Ascending aorta (tissue), 2 donors: Measurements from ENCODE around the gene ABCC3. TPM values are rescaled to one million over a fixed set of nuclear protein-coding genes. Genes with fewer than 3 reads are reported as not detected.

Experiments
- DNase-seq, 2 donors: peaks; one replicate each; pipeline ENCODE4 v3.0.0-alpha.2; 2019; ENCODE audit warnings: low spot score in 2 of 2
- H3K27ac ChIP-seq, 2 donors: fragments of 200-600 bp; sonication (generic); one replicate each; pipeline ENCODE4 v1.5.1; 2016 to 2017; ENCODE audit warnings: mild to moderate bottlenecking in 1 of 2
- H3K27me3 ChIP-seq: fragments of 200-600 bp; sonication (generic); one replicate; pipeline ENCODE4 v1.5.1; 2017
- H3K36me3 ChIP-seq, 2 donors: fragments of 200-600 bp; sonication (generic); one replicate each; pipeline ENCODE4 v1.5.1; 2016
- H3K4me1 ChIP-seq, 2 donors: fragments of 200-600 bp; sonication (generic); one replicate each; pipeline ENCODE4 v1.5.1; 2016 to 2017; ENCODE audit warnings: mild to moderate bottlenecking in 1 of 2
- H3K4me3 ChIP-seq, 2 donors: fragments of 200-600 bp; sonication (generic); one replicate each; pipeline ENCODE4 v1.5.1; 2016 to 2017; ENCODE audit warnings: mild to moderate bottlenecking in 1 of 2
- H3K9me3 ChIP-seq, 2 donors: fragments of 200-600 bp; sonication (generic); one replicate each; pipeline ENCODE4 v1.5.1; 2016
- intact Hi-C: fragments of 100-400 bp; cut with DNase I; formaldehyde crosslinking; loops from one replicate; pipeline ENCODE4 v1.15.1; 2023
- total RNA-seq: library from RNA; depleted of rRNA; stranded (reverse); fragments of >200 nt; gene quantifications from one replicate; pipeline ENCODE4 v1.1.0, GENCODE V29; 2016
- TF ChIP-seq, protein P1 (sequence below), 3 experiments: fragments of 200-600 bp in 2 of 3; fragments of 450-650 bp in 1 of 3; sonication (generic) in 2 of 3; IDR thresholded peaks; one replicate each; pipeline ENCODE4 v1.5.1; 2016 to 2019; ENCODE audit warnings: antibody characterized with exemption in 3 of 3, mild to moderate bottlenecking in 1 of 3, moderate library complexity in 1 of 3

ABCC3 gene
- total RNA-seq, 1 donor from 2014 or later: 30.2 TPM

DNA sequence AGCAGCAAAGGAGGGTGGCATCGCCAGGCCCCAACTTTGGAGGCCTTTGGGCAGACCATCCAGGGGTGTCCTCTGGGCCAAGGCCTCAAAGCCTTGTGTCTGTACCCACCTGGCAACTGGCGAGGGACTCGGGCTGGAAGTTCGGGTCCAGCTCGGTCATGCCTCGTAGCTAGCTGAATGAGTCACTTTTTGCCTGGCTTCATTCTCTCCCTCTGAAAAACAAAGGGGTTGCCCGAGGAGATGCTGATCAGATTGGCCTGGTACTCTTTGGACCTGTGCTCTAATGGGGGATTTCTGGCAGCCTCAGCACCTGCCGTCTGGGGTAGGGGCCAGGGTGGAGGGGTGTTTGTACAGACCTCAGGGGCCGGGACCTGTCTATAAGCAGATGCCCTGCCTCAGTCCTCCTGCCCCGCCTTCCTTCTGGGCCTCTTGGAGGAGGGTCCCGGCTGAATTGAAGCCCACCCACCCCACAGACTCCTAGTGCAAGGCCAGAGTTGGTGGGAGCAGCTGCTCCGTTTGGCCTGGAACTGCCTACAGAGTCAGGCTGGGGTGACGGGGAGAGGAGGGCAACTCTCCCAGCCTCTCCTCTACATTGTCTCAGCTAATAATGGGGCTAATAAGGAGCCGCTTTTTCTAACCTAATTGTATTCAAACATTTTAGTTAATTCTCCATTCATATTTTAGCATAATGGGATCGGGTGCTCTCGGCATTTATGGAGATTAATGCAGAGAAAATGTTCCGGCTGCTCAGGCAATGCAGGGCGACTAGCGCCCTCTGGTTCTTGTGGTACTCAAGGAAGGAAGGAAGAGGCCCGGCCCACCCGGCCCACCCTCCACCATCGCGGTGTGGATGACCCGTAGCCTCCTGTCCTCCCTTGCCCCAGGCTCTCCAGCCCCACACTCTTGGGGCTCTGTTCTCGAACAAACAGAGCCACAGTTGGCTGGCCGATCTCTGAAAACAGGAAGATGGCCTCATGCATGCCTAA, 21.4 kb upstream of the ABCC3 start:
- Histone ChIP-seq H3K27me3 (no peaks in the 10 kb centered on the region), H3K4me3 (no peak overlapping the region), H3K27ac (no peak overlapping the region), H3K36me3 (no peaks in the 10 kb centered on the region), H3K9me3 (no peaks in the 10 kb centered on the region), H3K4me1 (no peaks in the 10 kb centered on the region)
- intact Hi-C loops: no loop called here
- TF ChIP-seq, protein P1, sequence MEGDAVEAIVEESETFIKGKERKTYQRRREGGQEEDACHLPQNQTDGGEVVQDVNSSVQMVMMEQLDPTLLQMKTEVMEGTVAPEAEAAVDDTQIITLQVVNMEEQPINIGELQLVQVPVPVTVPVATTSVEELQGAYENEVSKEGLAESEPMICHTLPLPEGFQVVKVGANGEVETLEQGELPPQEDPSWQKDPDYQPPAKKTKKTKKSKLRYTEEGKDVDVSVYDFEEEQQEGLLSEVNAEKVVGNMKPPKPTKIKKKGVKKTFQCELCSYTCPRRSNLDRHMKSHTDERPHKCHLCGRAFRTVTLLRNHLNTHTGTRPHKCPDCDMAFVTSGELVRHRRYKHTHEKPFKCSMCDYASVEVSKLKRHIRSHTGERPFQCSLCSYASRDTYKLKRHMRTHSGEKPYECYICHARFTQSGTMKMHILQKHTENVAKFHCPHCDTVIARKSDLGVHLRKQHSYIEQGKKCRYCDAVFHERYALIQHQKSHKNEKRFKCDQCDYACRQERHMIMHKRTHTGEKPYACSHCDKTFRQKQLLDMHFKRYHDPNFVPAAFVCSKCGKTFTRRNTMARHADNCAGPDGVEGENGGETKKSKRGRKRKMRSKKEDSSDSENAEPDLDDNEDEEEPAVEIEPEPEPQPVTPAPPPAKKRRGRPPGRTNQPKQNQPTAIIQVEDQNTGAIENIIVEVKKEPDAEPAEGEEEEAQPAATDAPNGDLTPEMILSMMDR (IDR thresholded peaks at IDR 0.05): no peak
- DNase-seq: no peak

- Histone ChIP-seq H3K4me1 (no peaks in the 10 kb centered on the region), H3K4me3 (no peak overlapping the region), H3K9me3 (no peaks in the 10 kb centered on the region), H3K36me3 (no peaks in the 10 kb centered on the region), H3K27ac (no peak overlapping the region), H3K27me3 (no peaks in the 10 kb centered on the region)
- TF ChIP-seq, protein P1 (IDR thresholded peaks at IDR 0.05): no peak
- no peak for DNase-seq
- intact Hi-C loops: no loop called here
Measured at GRCh38 chr17:50614471-50615051, 20.1 kb upstream of the ABCC3 start.

- no peak overlapping the region for H3K4me3 ChIP-seq
- TF ChIP-seq, protein P1 (IDR thresholded peaks at IDR 0.05): no peak
- H3K27ac ChIP-seq: no peak overlapping the region
- no peaks in the 10 kb centered on the region for H3K9me3 ChIP-seq
- H3K27me3 ChIP-seq: no peaks in the 10 kb centered on the region
- no peaks in the 10 kb centered on the region for H3K36me3 ChIP-seq
- DNase-seq: no peak
- no peaks in the 10 kb centered on the region for H3K4me1 ChIP-seq
- intact Hi-C loops: no loop called here
Measured at GRCh38 chr17:50615828-50616227, 18.9 kb upstream of the ABCC3 start.

GRCh38 chr17:50618300-50618699, 16.4 kb upstream of the ABCC3 start:
- intact Hi-C loops: no loop called here

DNA sequence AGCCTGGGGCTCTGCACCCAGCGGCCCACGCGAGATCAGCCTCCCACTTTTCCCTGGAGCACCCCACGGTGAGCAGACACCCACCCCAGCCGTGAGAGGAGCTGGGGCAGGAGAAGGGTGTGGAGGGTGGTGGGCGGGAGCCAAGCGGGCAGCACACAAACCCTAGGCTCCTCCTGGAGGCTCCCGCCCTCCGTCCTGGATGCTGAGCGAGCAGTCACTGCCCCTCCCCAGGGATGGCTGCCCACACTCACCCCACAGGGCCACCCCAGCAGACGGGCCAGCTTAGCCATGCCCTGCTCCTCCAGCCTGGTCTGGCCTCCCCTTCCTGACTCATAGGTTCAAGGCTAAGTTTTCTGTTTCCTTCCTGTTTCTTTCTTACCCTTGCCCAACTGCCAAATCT, 15.7 kb upstream of the ABCC3 start:
- TF ChIP-seq, protein P1 (IDR thresholded peaks at IDR 0.05): no peak
- no peak overlapping the region for H3K27ac ChIP-seq
- no peaks in the 10 kb centered on the region for H3K4me1 ChIP-seq
- no peaks in the 10 kb centered on the region for H3K36me3 ChIP-seq
- intact Hi-C loops: no loop called here
- H3K9me3 ChIP-seq: no peaks in the 10 kb centered on the region
- no peak overlapping the region for H3K4me3 ChIP-seq
- no peaks in the 10 kb centered on the region for H3K27me3 ChIP-seq
- no peak for DNase-seq

More at GRCh38 chr17:50618300-50618699, 16.4 kb upstream of the ABCC3 start:
- no peak for DNase-seq
- H3K27me3 ChIP-seq: no peaks in the 10 kb centered on the region
- no peaks in the 10 kb centered on the region for H3K9me3 ChIP-seq
- no peak overlapping the region for H3K4me3 ChIP-seq
- H3K27ac ChIP-seq: no peak overlapping the region
- TF ChIP-seq, protein P1 (IDR thresholded peaks at IDR 0.05): no peak
- H3K4me1 ChIP-seq: no peaks in the 10 kb centered on the region
- no peaks in the 10 kb centered on the region for H3K36me3 ChIP-seq
